IMR-90 (cell line): ENCODE data around the gene KCNQ1. TPM values are rescaled to one million over a fixed set of nuclear protein-coding genes. Genes with fewer than 3 reads are reported as not detected.

Experiments
- ATAC-seq: fragments of 200-7000 bp; cut with Tn5 transposase; 2 replicates; pipeline ENCODE4 v1.9.1; 2020; ENCODE audit warnings: low read depth, mild to moderate bottlenecking, moderate library complexity
- BruUV-seq: library from RNA; stranded (reverse); fragments of 400-500 nt; replicated peaks from 2 replicates; lab custom pipeline; 2021; lab: Mats Ljungman, UMichigan
- CTCF ChIA-PET: fragments of 300-600 bp; formaldehyde crosslinking; extraction: SDS; loops from one replicate; lab custom pipeline; 2021; ENCODE audit warnings: antibody characterized with exemption; lab: Yijun Ruan, JAX
- POLR2A ChIA-PET: fragments of 300-600 bp; sonication (Branson Sonifier 250); formaldehyde crosslinking; loops from one replicate; lab custom pipeline; 2022; ENCODE audit warnings: antibody characterized with exemption; ENCODE audit not compliant: unreplicated experiment; lab: Charles Lee
- DNase-seq: peaks from one replicate; pipeline ENCODE4 v3.0.0; 2013
- H2AFZ ChIP-seq: replicated peaks from 2 replicates; pipeline ENCODE3; 2013; ENCODE audit warnings: low read length, mild to moderate bottlenecking; ENCODE audit not compliant: poor library complexity
- H2AK5ac ChIP-seq: 2 replicates; pipeline ENCODE4 v1.6.1; 2013; ENCODE audit warnings: low read depth, low read length, inconsistent platforms
- H2AK9ac ChIP-seq: replicated peaks from 2 replicates; pipeline ENCODE3; 2013; ENCODE audit warnings: mild to moderate bottlenecking, low read depth, low read length, moderate library complexity; ENCODE audit not compliant: poor library complexity
- H2BK120ac ChIP-seq: 2 replicates; pipeline ENCODE4 v1.6.1; 2013; ENCODE audit warnings: low read depth, low read length, inconsistent platforms
- H2BK15ac ChIP-seq: 3 replicates; pipeline ENCODE4 v1.6.1; 2013; ENCODE audit warnings: low read depth, low read length, inconsistent platforms
- H2BK20ac ChIP-seq: 2 replicates; pipeline ENCODE4 v1.6.1; 2013; ENCODE audit warnings: low read depth, mild to moderate bottlenecking, inconsistent platforms, low read length, moderate library complexity
- H2BK5ac ChIP-seq: 2 replicates; pipeline ENCODE4 v1.6.1; 2013; ENCODE audit warnings: mild to moderate bottlenecking, low read depth, low read length, inconsistent platforms; ENCODE audit not compliant: poor library complexity, severe bottlenecking
- H3K14ac ChIP-seq: replicated peaks from 2 replicates; pipeline ENCODE4 v1.6.1; 2013; ENCODE audit warnings: low read depth, low read length, inconsistent platforms
- H3K18ac ChIP-seq: 2 replicates; pipeline ENCODE4 v1.6.1; 2013; ENCODE audit warnings: low read depth, low read length, control low read depth
- H3K23ac ChIP-seq: 2 replicates; pipeline ENCODE4 v1.6.1; 2013; ENCODE audit warnings: low read depth, low read length, inconsistent platforms
- H3K27ac ChIP-seq: 2 replicates; pipeline ENCODE4 v1.5.1; 2013; ENCODE audit warnings: mild to moderate bottlenecking, control low read depth, low read length; ENCODE audit not compliant: insufficient read depth
- H3K27me3 ChIP-seq: 2 replicates; pipeline ENCODE4 v1.6.1; 2013; ENCODE audit warnings: low read length; ENCODE audit not compliant: control insufficient read depth, insufficient read depth
- H3K36me3 ChIP-seq: 2 replicates; pipeline ENCODE4 v1.6.1; 2013; ENCODE audit warnings: low read length, mixed read lengths; ENCODE audit not compliant: control insufficient read depth, insufficient read depth
- H3K4ac ChIP-seq: 2 replicates; pipeline ENCODE4 v1.6.1; 2013; ENCODE audit warnings: low read depth, low read length, inconsistent platforms
- H3K4me1 ChIP-seq: 2 replicates; pipeline ENCODE4 v1.6.1; 2013; ENCODE audit warnings: low read length, mixed read lengths; ENCODE audit not compliant: control insufficient read depth, insufficient read depth
- H3K4me2 ChIP-seq: 2 replicates; pipeline ENCODE4 v1.6.1; 2013; ENCODE audit warnings: low read depth, mild to moderate bottlenecking, control low read depth, low read length, moderate library complexity
- H3K4me3 ChIP-seq: 2 replicates; pipeline ENCODE4 v1.5.1; 2013; ENCODE audit warnings: low read depth, mild to moderate bottlenecking, control low read depth, low read length, moderate library complexity; ENCODE audit not compliant: insufficient read depth
- H3K56ac ChIP-seq: 2 replicates; pipeline ENCODE4 v1.6.1; 2013; ENCODE audit warnings: low read length, inconsistent platforms; ENCODE audit not compliant: insufficient read depth; ENCODE audit errors: extremely low read depth
- H3K79me1 ChIP-seq, 2 experiments: 2 replicates each; pipeline ENCODE4 v1.6.1; 2013; ENCODE audit warnings: low read length in 2 of 2, inconsistent platforms in 1 of 2, low read depth in 1 of 2
- H3K9ac ChIP-seq: 2 replicates; pipeline ENCODE4 v1.6.1; 2013; ENCODE audit warnings: low read depth, low read length, control low read depth
- H3K9me1 ChIP-seq: 2 replicates; pipeline ENCODE4 v1.6.1; 2013; ENCODE audit warnings: low read length, inconsistent platforms; ENCODE audit not compliant: insufficient read depth
- H3K9me3 ChIP-seq: 2 replicates; pipeline ENCODE4 v1.6.1; 2013; ENCODE audit warnings: low read length; ENCODE audit not compliant: control insufficient read depth, insufficient read depth
- H4K20me1 ChIP-seq: 2 replicates; pipeline ENCODE4 v1.6.1; 2013; ENCODE audit warnings: low read length, inconsistent platforms; ENCODE audit not compliant: insufficient read depth
- H4K5ac ChIP-seq: 2 replicates; pipeline ENCODE4 v1.6.1; 2013; ENCODE audit warnings: mild to moderate bottlenecking, low read depth, low read length, control low read depth
- H4K8ac ChIP-seq, 2 experiments: 2 replicates each; pipeline ENCODE4 v1.6.1; 2013; ENCODE audit warnings: low read depth in 2 of 2, low read length in 2 of 2, control low read depth in 1 of 2, inconsistent platforms in 1 of 2
- H4K91ac ChIP-seq: 2 replicates; pipeline ENCODE4 v1.6.1; 2013; ENCODE audit warnings: low read depth, low read length, inconsistent platforms; ENCODE audit not compliant: insufficient read depth
- CEBPB ChIP-seq: IDR thresholded peaks from 2 replicates; pipeline ENCODE4 v1.6.1; 2012; ENCODE audit warnings: low read depth, low read length, improper control_type of control experiment
- MAZ ChIP-seq: IDR thresholded peaks from 2 replicates; pipeline ENCODE4 v1.6.1; 2012; ENCODE audit warnings: low read depth, mild to moderate bottlenecking, low read length, improper control_type of control experiment, moderate library complexity, borderline replicate concordance
- MXI1 ChIP-seq: IDR thresholded peaks from 2 replicates; pipeline ENCODE4 v1.6.1; 2012; ENCODE audit warnings: low read depth, mild to moderate bottlenecking, low read length, moderate library complexity, borderline replicate concordance
- NFE2L2 ChIP-seq: fragments of 150-350 bp; IDR thresholded peaks from 2 replicates; pipeline ENCODE4 v1.6.1; 2016; ENCODE audit warnings: low read depth, mild to moderate bottlenecking, low read length
- RFX5 ChIP-seq: IDR thresholded peaks from 2 replicates; pipeline ENCODE4 v1.8.0; 2012; ENCODE audit warnings: low read depth, mild to moderate bottlenecking, low read length, moderate library complexity
- SMC3 ChIP-seq: fragments of 150-350 bp; IDR thresholded peaks from 2 replicates; pipeline ENCODE4 v1.6.1; 2016; ENCODE audit warnings: low read depth, mild to moderate bottlenecking, antibody characterized with exemption, low read length, moderate library complexity
- whole genome bisulfite sequencing, 2 experiments: methylation state at CpG; one replicate each; pipeline versions ENCODE4 v1.1.5 to v1.1.7; 2013; ENCODE audit warnings: missing lambda C conversion rate in 2 of 2; ENCODE audit not compliant: insufficient read length in 1 of 2; ENCODE audit errors: extremely low coverage in 2 of 2; 5-methylcytosine and 5-hydroxymethylcytosine counted together
- dilution Hi-C: fragments of 300-500 bp; cut with HindIII; formaldehyde crosslinking; loops from one replicate; pipeline ENCODE4 v1.14.3; 2018; ENCODE audit warnings: low sequenced_read_pairs; ENCODE audit not compliant: unreplicated experiment
- in situ Hi-C: fragments of 300-500 bp; cut with MboI; formaldehyde crosslinking; loops from 3 replicates; pipeline ENCODE4 v1.14.3; 2019; ENCODE audit warnings: low sequenced_read_pairs, inconsistent platforms, mixed read lengths
- intact Hi-C: fragments of 100-400 bp; cut with micrococcal nuclease; formaldehyde crosslinking; loops from 2 replicates; pipeline ENCODE4 v1.10.0; 2022
- polyA plus RNA-seq, 3 experiments: library from polyadenylated mRNA; depleted of rRNA; stranded (reverse); fragments of >200 nt; gene quantifications; 2 replicates each; pipeline ENCODE4 v1.2.3, GENCODE V29; 2012; ENCODE audit warnings: low replicate concordance in 1 of 3
- total RNA-seq: library from RNA; depleted of rRNA; stranded (reverse); fragments of >200 nt; gene quantifications from 2 replicates; pipeline ENCODE4 v1.2.3, GENCODE V29; 2012

KCNQ1 gene
- total and polyA plus RNA-seq, 2 of the 4 experiments (the other 2 are of a cell fraction): 0.07 TPM; not detected in 1

GRCh38 chr11:2761131-2762030, 316.6 kb downstream of the KCNQ1 start:
- Histone ChIP-seq H3K18ac (no peak overlapping the region), H3K36me3 (no peaks in the 10 kb centered on the region), H2AK5ac (no peak overlapping the region), H3K4me2 (no peak overlapping the region), H3K14ac (no peak overlapping the region), H2AK9ac (no peak overlapping the region), H2AFZ (no peak overlapping the region), H4K20me1 (no peaks in the 10 kb centered on the region), H3K27me3 (peaks cover 2% of the 10 kb centered on the region), H3K4ac (no peak overlapping the region), H3K4me1 (no peaks in the 10 kb centered on the region), H3K9ac (no peak overlapping the region), H3K79me1 (no peaks in the 10 kb centered on the region), H2BK15ac (no peak overlapping the region), H3K9me1 (no peaks in the 10 kb centered on the region), H3K4me3 (no peak overlapping the region), H3K27ac (no peak overlapping the region), H3K23ac (no peak overlapping the region), H2BK120ac (no peak overlapping the region), H2BK20ac (no peak overlapping the region), H4K8ac (no peak overlapping the region), H3K9me3 (peaks cover 3% of the 10 kb centered on the region; the same call in 1 of the 2 replicates), H2BK5ac (no peak overlapping the region), H3K56ac (no peak overlapping the region), H4K91ac (no peak overlapping the region), H4K5ac (no peak overlapping the region)
- 89% methylated on average over 29 of the region's 33 CpGs; no CpG with 5 or more reads in 1 of the 2 experiments for WGBS, 2 experiments
- DNase-seq (no peak), ATAC-seq (no peak)
- POLR2A ChIA-PET: no interaction called here
- intact Hi-C loops (no loop called here), in situ Hi-C loops (no loop called here), dilution Hi-C loops (no loop called here)
- no TSS peak for BruUV-seq
- TF ChIP-seq MAZ (no peak), RFX5 (no peak), MXI1 (no peak), CEBPB (no peak), SMC3 (no peak), NFE2L2 (no peak)
- CTCF ChIA-PET: no interaction called here
